ENCODE measurements around the gene ACKR2.

DNA sequence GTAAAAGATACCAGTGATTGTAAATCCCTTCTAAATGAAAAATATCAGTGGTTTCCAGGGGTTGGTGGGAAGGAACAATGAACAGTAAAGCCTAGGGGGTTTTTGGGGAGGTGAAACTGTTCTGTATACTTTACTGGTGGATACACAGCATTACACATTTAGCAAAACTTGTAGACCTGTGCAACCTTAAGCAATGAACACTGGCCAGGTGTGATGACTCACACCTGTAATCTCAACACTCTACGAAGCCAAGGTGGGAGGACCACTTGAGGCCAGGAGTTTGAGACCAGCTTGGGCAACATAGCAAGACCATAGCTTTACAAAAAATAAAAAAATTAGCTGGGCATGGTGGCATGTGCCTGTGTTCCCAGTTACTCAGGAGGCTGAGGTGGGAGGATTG is 38.0 kb upstream of the ACKR2 start:
- TF ChIP-seq EZH2 (IDR thresholded peaks at IDR 0.05; ENCODE audit: insufficient read depth, poor library complexity, severe bottlenecking) (no peak), EZH2phosphoT487 (IDR thresholded peaks at IDR 0.05; ENCODE audit: insufficient read depth, low read depth) (no peak)
